Uterus (tissue), 4 donors: ENCODE results near the gene DNAJB1. TPM values are rescaled to one million over a fixed set of nuclear protein-coding genes. Genes with fewer than 3 reads are reported as not detected.
A peak's percentile ranks its signal among the peaks of the same experiment; 100 is the strongest.

ENCODE experiments used
- DNase-seq, 2 donors: peaks; one replicate each; pipeline ENCODE4 v3.0.0-alpha.2; 2019 to 2020
- H3K27ac ChIP-seq, 2 donors: fragments of 200-600 bp; sonication (generic); 1 replicate in 1 of 2; 2 replicates in 1 of 2; pipeline ENCODE4 v1.5.1; 2016 to 2018
- H3K27me3 ChIP-seq, 2 donors: fragments of 200-600 bp; sonication (generic); one replicate each; pipeline ENCODE4 v1.5.1; 2018 to 2019; ENCODE audit warnings: control low read depth in 1 of 2
- H3K36me3 ChIP-seq, 2 donors: fragments of 200-600 bp; sonication (generic); one replicate each; pipeline ENCODE4 v1.5.1; 2019; ENCODE audit warnings: control low read depth in 1 of 2
- H3K4me1 ChIP-seq, 2 donors: fragments of 200-600 bp; sonication (generic); one replicate each; pipeline ENCODE4 v1.5.1; 2018 to 2019; ENCODE audit warnings: control low read depth in 1 of 2
- H3K4me3 ChIP-seq, 2 donors: fragments of 200-600 bp; sonication (generic); 1 replicate in 1 of 2; 2 replicates in 1 of 2; pipeline ENCODE4 v1.5.1; 2018 to 2019; ENCODE audit warnings: mild to moderate bottlenecking in 1 of 2
- H3K9me3 ChIP-seq, 2 donors: fragments of 200-600 bp; sonication (generic); one replicate each; pipeline ENCODE4 v1.5.1; 2019; ENCODE audit warnings: control low read depth in 1 of 2
- CTCF ChIP-seq, 4 experiments: fragments of 200-600 bp in 2 of 4; fragments of 450-650 bp in 2 of 4; sonication (generic) in 2 of 4; IDR thresholded peaks; one replicate each; pipeline ENCODE4 v1.5.1; 2016 to 2019; ENCODE audit warnings: antibody characterized with exemption in 4 of 4, mild to moderate bottlenecking in 2 of 4, moderate library complexity in 1 of 4
- POLR2A ChIP-seq, 2 donors: fragments of 450-650 bp; IDR thresholded peaks; one replicate each; pipeline ENCODE4 v1.6.1; 2016; ENCODE audit warnings: antibody characterized with exemption in 2 of 2, mild to moderate bottlenecking in 1 of 2, moderate library complexity in 1 of 2
- intact Hi-C: fragments of 100-400 bp; cut with DNase I; formaldehyde crosslinking; loops from one replicate; pipeline ENCODE4 v1.15.1; 2023; ENCODE audit warnings: low total_unique reads
- total RNA-seq, 4 donors: library from RNA; depleted of rRNA in 3 of 4; stranded (reverse); fragments of >200 nt in 3 of 4; gene quantifications; one replicate each; pipeline versions ENCODE4 v1.1.0 to v1.2.4, GENCODE V29; 2014 to 2023
- donor health status: DM: yes; HTN: yes; CAD: no.

Gene DNAJB1
- total RNA-seq, 4 donors from 2014 or later, result 10.2 to 66.9 (median 40.6) TPM

- no peaks in the 10 kb centered on the region for H3K9me3 ChIP-seq
- no peak overlapping the region for H3K27ac ChIP-seq
- H3K4me1 ChIP-seq, result no peaks in the 10 kb centered on the region
- TF ChIP-seq CTCF (IDR thresholded peaks at IDR 0.05), result no peak
- no peak for TF ChIP-seq POLR2A (IDR thresholded peaks at IDR 0.05)
- no peaks in the 10 kb centered on the region for H3K27me3 ChIP-seq
- no peak for DNase-seq
- intact Hi-C loops, result no loop called here
- H3K4me3 ChIP-seq, result no peak overlapping the region
- H3K36me3 ChIP-seq, result no peaks in the 10 kb centered on the region
Observed at GRCh38 chr19:14502334-14503092, 15.7 kb downstream of the DNAJB1 start.

GRCh38 chr19:14497228-14497921 is 20.8 kb downstream of the DNAJB1 start:
- Histone ChIP-seq H3K4me3 (no peak overlapping the region), H3K27ac (peak overlapping the region in 1 of 2 donors; percentile 80), H3K27me3 (no peaks in the 10 kb centered on the region), H3K4me1 (peaks cover 0 to 4% of the 10 kb centered on the region in 2 donors), H3K9me3 (no peaks in the 10 kb centered on the region), H3K36me3 (no peaks in the 10 kb centered on the region)
- TF ChIP-seq CTCF (IDR thresholded peaks at IDR 0.05), result no peak
- no peak for TF ChIP-seq POLR2A (IDR thresholded peaks at IDR 0.05)
- DNase-seq, result no peak
- intact Hi-C loops, result no loop called here

GRCh38 chr19:14496834-14497227 is 21.4 kb downstream of the DNAJB1 start:
- H3K9me3 ChIP-seq, result no peaks in the 10 kb centered on the region
- H3K4me3 ChIP-seq, result peak overlapping the region; percentile 65 to 99
- DNase-seq, result no peak
- TF ChIP-seq POLR2A (IDR thresholded peaks at IDR 0.05) (no peak), CTCF (IDR thresholded peaks at IDR 0.05) (no peak)
- H3K4me1 ChIP-seq, result peaks cover 0 to 4% of the 10 kb centered on the region in 2 donors
- no peaks in the 10 kb centered on the region for H3K36me3 ChIP-seq
- H3K27ac ChIP-seq, result peak overlapping the region; percentile 63 to 80
- no peaks in the 10 kb centered on the region for H3K27me3 ChIP-seq
- intact Hi-C loops, result no loop called here

DNA sequence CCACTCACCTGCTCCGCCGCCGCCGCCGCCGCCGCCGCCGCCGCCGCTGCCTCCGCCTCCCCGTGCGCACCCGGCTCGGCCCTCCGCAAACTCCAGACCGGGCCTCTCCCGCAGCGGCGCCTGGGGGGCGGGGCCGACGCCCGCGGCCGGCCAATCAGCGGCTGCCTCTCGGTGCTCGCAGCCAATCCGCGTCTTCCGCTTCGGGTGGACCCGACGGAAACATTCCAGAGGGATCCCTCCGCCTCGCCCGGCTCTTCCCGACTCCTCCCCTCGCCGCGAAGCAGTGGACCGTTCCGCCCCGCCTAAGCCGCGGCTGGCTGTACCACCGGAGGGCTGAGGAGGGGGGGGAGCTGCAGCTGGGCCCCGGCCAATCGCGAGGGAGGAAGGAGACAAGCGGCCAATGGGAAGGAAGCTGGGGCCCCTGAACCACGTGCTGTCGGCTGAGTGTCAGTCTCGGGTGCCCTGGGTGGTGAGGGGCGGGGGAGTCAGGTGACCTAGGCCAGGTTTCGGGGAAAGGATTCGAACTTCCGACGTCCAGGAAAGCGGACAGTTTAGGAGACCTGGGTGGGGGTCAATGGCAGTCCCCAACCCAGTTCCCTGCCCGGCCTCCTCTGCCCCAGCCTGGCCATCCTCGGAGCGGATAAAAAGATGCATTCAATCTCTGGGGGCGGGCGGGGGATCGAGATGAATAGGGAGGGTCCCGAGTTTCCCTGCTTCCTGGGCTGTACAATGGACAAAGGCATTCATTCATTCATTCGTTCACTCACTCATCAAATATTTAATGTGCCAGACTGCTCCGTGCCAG is 22.0 kb downstream of the DNAJB1 start, which contains the start of gene GIPC1:
TSS of gene GIPC1 (minus strand) at position 99 of the 805 bp plus-strand sequence. CDS start 13,151 bp downstream, outside the sequence.
- peak; percentile 96 to 98 for DNase-seq
- Histone ChIP-seq H3K4me3 (peak within 1 kb of the TSS; percentile 65 to 99), H3K27me3 (no peaks in the 10 kb centered on the region), H3K27ac (peak within 1 kb of the TSS; percentile 65 to 80), H3K9me3 (no peaks in the 10 kb centered on the region), H3K36me3 (no peaks in the 10 kb centered on the region), H3K4me1 (peaks cover 0 to 4% of the 10 kb centered on the region in 2 donors)
- intact Hi-C loops, result no loop called here
- TF ChIP-seq CTCF (IDR thresholded peaks at IDR 0.05) (no peak), POLR2A (IDR thresholded peaks at IDR 0.05) (peak; percentile 45 to 68)
